SK-N-SH treated with all-trans-retinoic acid at 6 μM for 48 hours (cell line): ENCODE measurements around the gene MEIS2.

ENCODE experiments used
- ATAC-seq: fragments of 200-7000 bp; cut with Tn5 transposase; 3 replicates; pipeline ENCODE4 v1.9.1; 2020; ENCODE audit warnings: mild to moderate bottlenecking, moderate library complexity
- ARNTL ChIP-seq: fragments of 450-650 bp; formaldehyde crosslinking; IDR thresholded peaks from 2 replicates; pipeline ENCODE4 v1.5.0; 2020; ENCODE audit warnings: low read depth, mild to moderate bottlenecking, moderate library complexity, borderline replicate concordance
- BACH2 ChIP-seq: fragments of 250-450 bp; sonication (Bioruptor Pico); IDR thresholded peaks from 2 replicates; pipeline ENCODE4 v1.9.0; 2021; ENCODE audit warnings: mild to moderate bottlenecking, borderline replicate concordance
- ESRRG ChIP-seq: fragments of 250-450 bp; sonication (Bioruptor Pico); IDR thresholded peaks from 2 replicates; pipeline ENCODE4 v1.6.1; 2021; ENCODE audit warnings: mild to moderate bottlenecking
- GLIS3 ChIP-seq: fragments of 250-450 bp; sonication (Bioruptor Pico); IDR thresholded peaks from 2 replicates; pipeline ENCODE4 v1.5.0; 2020; ENCODE audit warnings: mild to moderate bottlenecking, moderate library complexity
- ISL1 ChIP-seq: fragments of 250-450 bp; sonication (Bioruptor Pico); IDR thresholded peaks from 2 replicates; pipeline ENCODE4 v2.1.2; 2022; ENCODE audit warnings: mild to moderate bottlenecking, moderate library complexity
- OSR1 ChIP-seq: fragments of 250-450 bp; sonication (Bioruptor Pico); IDR thresholded peaks from 2 replicates; pipeline ENCODE4 v1.8.0; 2022; ENCODE audit warnings: moderate library complexity, mild to moderate bottlenecking, inconsistent platforms
- RARB ChIP-seq: fragments of 250-450 bp; sonication (Bioruptor Pico); IDR thresholded peaks from 2 replicates; pipeline ENCODE4 v1.8.0; 2021; ENCODE audit warnings: mild to moderate bottlenecking, moderate library complexity
- SNAI2 ChIP-seq: fragments of 250-450 bp; sonication (Bioruptor Pico); IDR thresholded peaks from 2 replicates; pipeline ENCODE4 v1.5.0; 2020; ENCODE audit warnings: mild to moderate bottlenecking, moderate library complexity
- TCF4 ChIP-seq: fragments of 250-450 bp; sonication (Bioruptor Pico); IDR thresholded peaks from 2 replicates; pipeline ENCODE4 v1.8.0; 2021; ENCODE audit warnings: mild to moderate bottlenecking, moderate library complexity, borderline replicate concordance
- TOX ChIP-seq: fragments of 250-450 bp; sonication (Bioruptor Pico); IDR thresholded peaks from 2 replicates; pipeline ENCODE4 v1.8.0; 2021; ENCODE audit warnings: mild to moderate bottlenecking, moderate library complexity, borderline replicate concordance
- ZC3H10 ChIP-seq: fragments of 250-450 bp; sonication (Bioruptor Pico); IDR thresholded peaks from 2 replicates; pipeline ENCODE4 v1.5.1; 2021; ENCODE audit warnings: mild to moderate bottlenecking, moderate library complexity
- ZFP30 ChIP-seq: fragments of 450-650 bp; formaldehyde crosslinking; IDR thresholded peaks from 2 replicates; pipeline ENCODE4 v1.5.0; 2022; ENCODE audit warnings: mild to moderate bottlenecking, moderate library complexity
- ZNF8 ChIP-seq: fragments of 450-650 bp; formaldehyde crosslinking; IDR thresholded peaks from 2 replicates; pipeline ENCODE4 v1.5.0; 2020; ENCODE audit warnings: mild to moderate bottlenecking, moderate library complexity
- TF ChIP-seq, protein P1 (sequence below): fragments of 250-450 bp; sonication (Bioruptor Pico); IDR thresholded peaks from 2 replicates; pipeline ENCODE4 v1.5.1; 2020; ENCODE audit warnings: low read depth, mild to moderate bottlenecking, moderate library complexity
- TF ChIP-seq, protein P2 (sequence below): fragments of 250-450 bp; sonication (Bioruptor Pico); IDR thresholded peaks from 2 replicates; pipeline ENCODE4 v1.5.1; 2021; ENCODE audit warnings: mild to moderate bottlenecking, moderate library complexity
- TF ChIP-seq, protein P3 (sequence below): fragments of 250-450 bp; sonication (Bioruptor Pico); IDR thresholded peaks from 2 replicates; pipeline ENCODE4 v1.5.0; 2020; ENCODE audit warnings: mild to moderate bottlenecking, moderate library complexity
- TF ChIP-seq, protein P4 (sequence below): fragments of 250-450 bp; sonication (Bioruptor Pico); IDR thresholded peaks from 2 replicates; pipeline ENCODE4 v1.8.0; 2020; ENCODE audit warnings: mild to moderate bottlenecking, moderate library complexity, borderline replicate concordance

MEIS2 gene

DNA sequence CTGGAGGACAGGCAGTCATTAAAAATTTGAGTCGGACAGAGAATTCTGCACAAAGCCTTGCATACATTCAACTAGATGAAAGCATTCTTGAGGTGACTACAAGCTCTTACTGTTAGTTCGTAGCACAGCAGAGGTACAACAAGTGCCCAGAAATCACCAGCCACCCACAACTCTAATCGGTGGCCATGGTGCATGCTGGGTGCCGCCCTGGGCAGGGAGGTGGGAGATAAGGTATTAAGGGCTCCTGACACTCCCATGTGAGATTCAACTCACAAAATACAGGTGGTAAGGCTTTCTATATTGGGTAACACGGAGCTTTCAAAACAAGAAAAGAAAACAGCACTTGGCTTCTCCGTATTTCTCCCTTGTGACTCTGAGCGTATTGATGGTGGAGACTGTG, 66.0 kb downstream of the MEIS2 start:
- no peak for ATAC-seq
- no peak for TF ChIP-seq ISL1

DNA sequence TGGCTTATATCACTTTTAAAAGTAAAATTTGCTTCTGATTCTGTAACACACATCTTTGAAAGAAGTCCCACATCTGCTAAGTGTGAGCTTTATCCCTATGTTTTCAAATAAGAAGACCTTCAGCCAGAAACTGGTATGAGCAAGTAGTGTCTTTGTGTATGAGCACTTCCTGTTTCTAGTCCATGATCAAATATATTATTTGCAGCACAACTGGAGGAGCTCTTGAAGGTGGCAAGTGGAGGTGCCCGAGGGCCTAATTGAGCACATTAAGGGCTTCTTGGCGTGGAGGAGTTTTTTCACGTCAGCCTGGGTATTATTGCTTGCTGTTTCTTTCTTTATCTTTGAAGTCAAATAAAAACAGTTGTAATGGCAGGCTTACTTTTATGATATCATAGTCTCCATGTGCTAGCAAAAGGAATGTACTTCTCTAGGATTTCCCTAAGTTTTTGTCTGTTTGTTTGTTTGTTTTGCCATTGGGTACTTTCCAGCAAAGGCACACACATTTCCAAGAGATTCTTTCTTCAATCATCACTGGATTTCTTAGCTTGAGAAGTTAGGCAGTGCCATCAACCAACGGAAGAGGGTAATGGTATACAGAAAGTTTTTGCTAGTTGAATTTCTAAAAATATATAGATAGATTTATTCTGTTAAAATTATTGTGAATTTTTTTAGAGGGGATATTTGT, 68.1 kb downstream of the MEIS2 start:
- ATAC-seq, result no peak
- TF ChIP-seq TCF4 (CRISPR knock-in tag) (no peak), ARNTL (CRISPR knock-in tag) (no peak), SNAI2 (no peak), BACH2 (no peak), OSR1 (CRISPR knock-in tag) (no peak), GLIS3 (no peak), TOX (CRISPR knock-in tag) (no peak), RARB (CRISPR knock-in tag) (no peak), ESRRG (CRISPR knock-in tag) (no peak), ZC3H10 (CRISPR knock-in tag) (no peak)
- TF ChIP-seq, protein P1, sequence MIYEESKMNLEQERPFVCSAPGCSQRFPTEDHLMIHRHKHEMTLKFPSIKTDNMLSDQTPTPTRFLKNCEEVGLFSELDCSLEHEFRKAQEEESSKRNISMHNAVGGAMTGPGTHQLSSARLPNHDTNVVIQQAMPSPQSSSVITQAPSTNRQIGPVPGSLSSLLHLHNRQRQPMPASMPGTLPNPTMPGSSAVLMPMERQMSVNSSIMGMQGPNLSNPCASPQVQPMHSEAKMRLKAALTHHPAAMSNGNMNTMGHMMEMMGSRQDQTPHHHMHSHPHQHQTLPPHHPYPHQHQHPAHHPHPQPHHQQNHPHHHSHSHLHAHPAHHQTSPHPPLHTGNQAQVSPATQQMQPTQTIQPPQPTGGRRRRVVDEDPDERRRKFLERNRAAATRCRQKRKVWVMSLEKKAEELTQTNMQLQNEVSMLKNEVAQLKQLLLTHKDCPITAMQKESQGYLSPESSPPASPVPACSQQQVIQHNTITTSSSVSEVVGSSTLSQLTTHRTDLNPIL (CRISPR knock-in tag), result no peak
- TF ChIP-seq, protein P2, sequence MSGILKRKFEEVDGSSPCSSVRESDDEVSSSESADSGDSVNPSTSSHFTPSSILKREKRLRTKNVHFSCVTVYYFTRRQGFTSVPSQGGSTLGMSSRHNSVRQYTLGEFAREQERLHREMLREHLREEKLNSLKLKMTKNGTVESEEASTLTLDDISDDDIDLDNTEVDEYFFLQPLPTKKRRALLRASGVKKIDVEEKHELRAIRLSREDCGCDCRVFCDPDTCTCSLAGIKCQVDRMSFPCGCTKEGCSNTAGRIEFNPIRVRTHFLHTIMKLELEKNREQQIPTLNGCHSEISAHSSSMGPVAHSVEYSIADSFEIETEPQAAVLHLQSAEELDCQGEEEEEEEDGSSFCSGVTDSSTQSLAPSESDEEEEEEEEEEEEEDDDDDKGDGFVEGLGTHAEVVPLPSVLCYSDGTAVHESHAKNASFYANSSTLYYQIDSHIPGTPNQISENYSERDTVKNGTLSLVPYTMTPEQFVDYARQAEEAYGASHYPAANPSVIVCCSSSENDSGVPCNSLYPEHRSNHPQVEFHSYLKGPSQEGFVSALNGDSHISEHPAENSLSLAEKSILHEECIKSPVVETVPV, result no peak
- TF ChIP-seq, protein P3, sequence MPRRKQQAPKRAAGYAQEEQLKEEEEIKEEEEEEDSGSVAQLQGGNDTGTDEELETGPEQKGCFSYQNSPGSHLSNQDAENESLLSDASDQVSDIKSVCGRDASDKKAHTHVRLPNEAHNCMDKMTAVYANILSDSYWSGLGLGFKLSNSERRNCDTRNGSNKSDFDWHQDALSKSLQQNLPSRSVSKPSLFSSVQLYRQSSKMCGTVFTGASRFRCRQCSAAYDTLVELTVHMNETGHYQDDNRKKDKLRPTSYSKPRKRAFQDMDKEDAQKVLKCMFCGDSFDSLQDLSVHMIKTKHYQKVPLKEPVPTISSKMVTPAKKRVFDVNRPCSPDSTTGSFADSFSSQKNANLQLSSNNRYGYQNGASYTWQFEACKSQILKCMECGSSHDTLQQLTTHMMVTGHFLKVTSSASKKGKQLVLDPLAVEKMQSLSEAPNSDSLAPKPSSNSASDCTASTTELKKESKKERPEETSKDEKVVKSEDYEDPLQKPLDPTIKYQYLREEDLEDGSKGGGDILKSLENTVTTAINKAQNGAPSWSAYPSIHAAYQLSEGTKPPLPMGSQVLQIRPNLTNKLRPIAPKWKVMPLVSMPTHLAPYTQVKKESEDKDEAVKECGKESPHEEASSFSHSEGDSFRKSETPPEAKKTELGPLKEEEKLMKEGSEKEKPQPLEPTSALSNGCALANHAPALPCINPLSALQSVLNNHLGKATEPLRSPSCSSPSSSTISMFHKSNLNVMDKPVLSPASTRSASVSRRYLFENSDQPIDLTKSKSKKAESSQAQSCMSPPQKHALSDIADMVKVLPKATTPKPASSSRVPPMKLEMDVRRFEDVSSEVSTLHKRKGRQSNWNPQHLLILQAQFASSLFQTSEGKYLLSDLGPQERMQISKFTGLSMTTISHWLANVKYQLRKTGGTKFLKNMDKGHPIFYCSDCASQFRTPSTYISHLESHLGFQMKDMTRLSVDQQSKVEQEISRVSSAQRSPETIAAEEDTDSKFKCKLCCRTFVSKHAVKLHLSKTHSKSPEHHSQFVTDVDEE (CRISPR knock-in tag), result no peak
- TF ChIP-seq, protein P4, sequence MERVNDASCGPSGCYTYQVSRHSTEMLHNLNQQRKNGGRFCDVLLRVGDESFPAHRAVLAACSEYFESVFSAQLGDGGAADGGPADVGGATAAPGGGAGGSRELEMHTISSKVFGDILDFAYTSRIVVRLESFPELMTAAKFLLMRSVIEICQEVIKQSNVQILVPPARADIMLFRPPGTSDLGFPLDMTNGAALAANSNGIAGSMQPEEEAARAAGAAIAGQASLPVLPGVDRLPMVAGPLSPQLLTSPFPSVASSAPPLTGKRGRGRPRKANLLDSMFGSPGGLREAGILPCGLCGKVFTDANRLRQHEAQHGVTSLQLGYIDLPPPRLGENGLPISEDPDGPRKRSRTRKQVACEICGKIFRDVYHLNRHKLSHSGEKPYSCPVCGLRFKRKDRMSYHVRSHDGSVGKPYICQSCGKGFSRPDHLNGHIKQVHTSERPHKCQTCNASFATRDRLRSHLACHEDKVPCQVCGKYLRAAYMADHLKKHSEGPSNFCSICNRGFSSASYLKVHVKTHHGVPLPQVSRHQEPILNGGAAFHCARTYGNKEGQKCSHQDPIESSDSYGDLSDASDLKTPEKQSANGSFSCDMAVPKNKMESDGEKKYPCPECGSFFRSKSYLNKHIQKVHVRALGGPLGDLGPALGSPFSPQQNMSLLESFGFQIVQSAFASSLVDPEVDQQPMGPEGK (CRISPR knock-in tag), result no peak

DNA sequence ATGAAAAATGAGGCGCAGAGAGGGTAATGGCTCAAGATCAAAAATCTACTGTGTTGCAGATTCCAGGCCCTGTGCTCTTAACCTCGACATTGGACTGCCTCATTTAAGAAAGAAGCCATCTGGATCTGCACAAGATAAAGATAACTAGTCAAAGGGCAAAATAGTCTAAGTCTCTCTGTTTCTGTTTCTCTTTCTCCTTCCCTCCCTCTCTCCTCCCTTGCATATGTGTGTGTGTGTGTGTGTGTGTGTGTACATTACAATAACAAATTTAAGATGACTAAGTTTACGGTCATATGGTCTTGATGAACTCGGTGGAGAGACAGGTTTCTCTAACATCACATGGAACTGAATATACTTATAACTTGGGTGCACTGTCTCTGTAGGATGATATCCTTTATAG, 69.2 kb downstream of the MEIS2 start:
- no peak for ATAC-seq
- TF ChIP-seq ARNTL (CRISPR knock-in tag), result no peak
- TF ChIP-seq ISL1, result 0 out of 2 replicates have a peak, but pooled peaks have one; percentile 20

DNA sequence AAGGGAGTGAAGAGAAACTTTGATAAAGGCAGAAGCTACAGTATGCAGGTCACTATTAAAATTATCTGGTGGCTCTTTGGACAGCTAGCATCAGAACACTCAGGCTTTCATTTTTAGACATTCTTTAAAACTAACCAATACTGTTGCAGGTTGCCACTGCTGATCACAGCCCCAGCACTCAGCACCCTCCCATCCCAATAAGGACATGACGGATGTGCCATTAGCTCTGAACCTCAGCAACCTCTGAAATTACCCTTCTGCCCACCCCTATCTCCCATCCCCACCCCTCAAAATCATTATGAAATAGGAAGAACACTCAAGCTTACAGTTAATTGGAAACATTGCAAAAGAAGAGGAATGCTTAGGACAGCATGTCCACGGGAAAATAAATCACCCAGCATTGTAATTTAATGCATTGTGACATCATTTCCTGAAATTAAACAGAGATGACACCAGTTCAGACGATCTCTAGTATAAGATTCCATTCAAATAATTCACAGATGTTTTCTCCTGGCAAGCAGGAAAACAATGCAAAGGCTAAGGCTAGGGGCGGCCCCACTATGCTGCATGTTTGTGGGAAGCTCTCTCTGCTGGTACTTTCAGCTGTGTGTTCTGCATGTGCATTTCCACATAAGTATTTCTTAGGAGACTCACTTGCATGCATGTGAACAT, 71.6 kb downstream of the MEIS2 start:
- TF ChIP-seq ZNF8, result no peak
- TF ChIP-seq, protein P2, result no peak
- TF ChIP-seq ISL1, result no peak
- no peak for TF ChIP-seq ZFP30 (CRISPR knock-in tag)
- no peak for TF ChIP-seq SNAI2
- TF ChIP-seq TCF4 (CRISPR knock-in tag), result no peak
- ATAC-seq, result peak; percentile 75
